SIG-M5 treated with dmso at 0.1 percent for 504 hours (cell line): Measurements from ENCODE around the gene ADSS1.
A peak's percentile ranks its signal among the peaks of the same experiment; 100 is the strongest.

Experiments
- DNase-seq: peaks from one replicate; lab custom pipeline; 2025; ENCODE audit not compliant: unreplicated experiment; lab: John Stamatoyannopoulos, UW

The ADSS1 gene

DNA sequence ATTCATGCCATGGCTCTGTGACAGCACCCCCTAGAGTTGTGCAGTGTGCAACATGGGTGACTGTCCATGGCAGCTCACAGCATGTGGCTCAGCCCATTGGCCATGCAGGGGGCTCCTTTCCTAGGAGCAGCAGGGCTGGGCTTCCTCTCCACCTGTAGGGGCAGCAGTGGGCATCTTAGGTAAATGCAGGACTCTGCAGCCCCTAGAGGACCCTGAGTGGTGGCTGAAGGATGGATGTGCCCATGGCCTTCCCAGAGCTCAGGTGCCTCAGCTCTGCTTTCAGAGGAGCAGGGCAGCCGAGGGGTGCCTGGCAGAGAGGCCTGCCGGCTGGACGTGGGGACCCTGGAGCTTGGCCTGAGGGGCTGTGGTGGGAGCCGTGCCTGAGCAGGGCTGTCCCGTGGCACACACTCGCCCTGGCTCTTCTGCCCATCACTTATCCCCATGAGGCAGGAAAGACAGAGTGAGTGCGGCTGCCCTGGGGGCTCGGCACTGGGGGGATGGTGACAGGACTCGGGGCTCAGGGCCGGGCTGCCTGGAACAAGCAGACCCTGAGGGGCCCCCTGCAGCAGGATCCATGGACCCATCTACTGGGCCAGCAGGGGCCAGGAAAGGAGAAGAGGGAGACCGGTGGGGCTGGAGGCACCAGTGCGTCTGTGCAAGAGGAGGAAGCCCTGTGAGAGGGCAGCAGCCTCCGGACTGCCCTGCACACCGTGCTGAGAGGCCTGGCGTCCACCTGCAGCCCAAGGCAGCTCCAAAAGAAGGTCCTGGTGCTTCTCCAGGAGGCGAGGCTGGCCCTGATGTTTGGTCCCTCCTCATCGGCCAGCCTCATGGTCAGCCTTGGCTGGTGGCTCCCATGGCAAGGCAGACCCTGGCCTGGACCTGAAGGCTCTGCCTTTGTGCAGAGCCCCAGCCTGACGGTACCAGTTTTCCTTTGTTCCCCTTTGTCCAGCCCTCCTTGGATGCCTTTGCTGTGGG is 7.6 kb downstream of the ADSS1 start:
- DNase-seq: peak; percentile 12

DNA sequence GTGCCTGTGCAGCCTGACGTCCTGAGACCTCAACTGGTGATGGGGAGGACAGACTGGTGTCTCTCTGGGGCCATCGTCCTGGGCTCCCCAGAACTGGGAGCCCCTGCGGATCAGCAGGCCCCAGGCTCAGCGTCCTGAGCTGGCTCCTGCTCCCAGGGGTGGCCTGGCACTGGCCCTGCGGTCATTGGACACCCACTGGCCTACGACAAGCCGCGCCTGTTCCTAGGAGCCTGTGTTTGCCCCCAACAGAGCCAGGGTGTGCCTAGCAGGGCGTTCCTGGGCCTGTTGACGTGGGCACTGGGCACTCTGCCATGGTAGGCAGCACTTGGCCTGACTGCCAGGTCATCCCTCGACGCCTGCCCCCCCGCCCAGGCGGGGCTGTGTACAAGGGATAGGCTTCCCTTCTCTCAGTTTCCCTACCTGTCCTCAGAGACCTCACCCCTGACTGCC is 8.4 kb downstream of the ADSS1 start:
- DNase-seq: no peak

DNA sequence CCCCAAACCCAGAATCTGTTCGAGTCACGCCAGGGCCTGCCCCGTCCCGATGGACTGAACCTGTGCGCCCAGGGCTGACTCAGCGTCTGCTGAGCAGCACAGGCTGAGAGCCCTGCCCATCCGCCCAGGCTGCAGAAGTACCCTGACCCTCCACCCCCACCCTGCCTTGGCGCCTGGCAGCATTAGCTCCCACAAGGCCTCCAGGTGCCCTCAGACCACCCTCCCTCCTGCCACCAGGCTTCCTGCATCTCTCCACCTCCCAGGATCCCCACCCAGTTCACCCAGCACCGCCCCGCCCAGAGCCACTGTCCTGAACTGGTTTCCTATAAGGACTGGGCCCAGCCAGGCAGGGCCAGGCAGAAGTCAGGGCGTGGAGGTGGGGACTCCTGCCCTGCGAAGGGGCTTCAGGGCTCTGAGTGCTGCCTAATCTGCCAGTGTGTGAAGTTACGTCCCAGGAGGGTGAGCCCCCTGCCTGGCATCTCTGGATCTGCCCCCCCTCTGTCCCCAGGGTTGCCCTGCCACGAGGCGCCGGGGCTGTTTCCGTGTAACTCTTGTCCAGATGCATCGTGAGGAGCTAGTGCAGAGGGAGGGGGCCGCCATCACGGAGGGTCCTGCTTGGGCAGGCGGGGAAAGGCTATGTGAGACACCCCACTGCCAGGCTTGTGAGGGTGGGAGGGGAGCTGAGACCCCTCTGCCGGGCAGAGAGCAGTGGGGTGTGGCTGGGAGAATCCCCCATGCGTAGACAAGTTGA is 9.1 kb downstream of the ADSS1 start:
- DNase-seq: no peak

DNA sequence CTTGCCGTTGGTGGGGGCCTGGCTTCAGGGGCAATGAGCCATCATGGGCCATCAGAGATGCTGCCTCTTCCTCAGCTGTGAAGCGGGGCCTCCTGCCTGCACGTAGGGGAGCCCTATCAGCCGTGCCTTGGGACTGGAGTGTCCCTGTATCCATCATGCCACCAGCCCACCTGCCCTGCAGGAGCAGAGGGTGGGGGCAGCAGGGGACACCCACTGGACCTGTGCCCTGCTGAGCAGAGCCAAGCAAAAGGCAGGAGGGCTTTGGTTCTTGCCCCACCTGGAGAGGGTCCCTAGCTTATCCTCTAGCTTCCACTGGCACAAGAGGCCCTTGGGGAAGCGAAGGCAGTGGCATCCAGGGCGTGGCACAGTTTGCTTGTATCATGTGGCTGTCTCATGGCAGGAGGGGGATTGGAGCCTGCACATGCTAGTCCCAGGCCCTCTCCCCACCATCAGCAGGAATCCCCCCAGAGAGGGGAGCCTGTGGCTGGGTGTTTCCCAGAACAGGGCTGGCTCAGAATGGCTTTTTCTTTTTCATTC is 10.1 kb downstream of the ADSS1 start:
- DNase-seq: no peak

DNA sequence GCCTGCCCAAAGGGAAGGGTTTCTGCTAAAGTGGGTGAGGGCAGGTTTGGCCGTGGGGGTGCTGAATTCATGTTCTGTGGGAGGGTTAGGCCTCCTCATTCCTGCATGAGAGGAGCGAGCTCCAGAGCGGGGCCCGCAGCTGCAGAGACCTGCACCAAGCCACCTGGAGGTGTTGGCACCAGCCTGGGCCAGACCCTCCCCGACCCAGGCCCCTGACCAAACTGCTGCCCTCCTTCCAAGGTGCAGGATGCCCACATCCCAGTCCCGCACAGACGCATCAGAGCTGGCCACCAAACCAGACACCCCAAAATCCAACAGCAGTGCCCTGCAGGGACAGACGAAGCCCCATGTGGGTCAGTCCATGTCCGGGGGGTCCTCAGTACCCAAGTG is 10.6 kb downstream of the ADSS1 start:
- no peak for DNase-seq

DNA sequence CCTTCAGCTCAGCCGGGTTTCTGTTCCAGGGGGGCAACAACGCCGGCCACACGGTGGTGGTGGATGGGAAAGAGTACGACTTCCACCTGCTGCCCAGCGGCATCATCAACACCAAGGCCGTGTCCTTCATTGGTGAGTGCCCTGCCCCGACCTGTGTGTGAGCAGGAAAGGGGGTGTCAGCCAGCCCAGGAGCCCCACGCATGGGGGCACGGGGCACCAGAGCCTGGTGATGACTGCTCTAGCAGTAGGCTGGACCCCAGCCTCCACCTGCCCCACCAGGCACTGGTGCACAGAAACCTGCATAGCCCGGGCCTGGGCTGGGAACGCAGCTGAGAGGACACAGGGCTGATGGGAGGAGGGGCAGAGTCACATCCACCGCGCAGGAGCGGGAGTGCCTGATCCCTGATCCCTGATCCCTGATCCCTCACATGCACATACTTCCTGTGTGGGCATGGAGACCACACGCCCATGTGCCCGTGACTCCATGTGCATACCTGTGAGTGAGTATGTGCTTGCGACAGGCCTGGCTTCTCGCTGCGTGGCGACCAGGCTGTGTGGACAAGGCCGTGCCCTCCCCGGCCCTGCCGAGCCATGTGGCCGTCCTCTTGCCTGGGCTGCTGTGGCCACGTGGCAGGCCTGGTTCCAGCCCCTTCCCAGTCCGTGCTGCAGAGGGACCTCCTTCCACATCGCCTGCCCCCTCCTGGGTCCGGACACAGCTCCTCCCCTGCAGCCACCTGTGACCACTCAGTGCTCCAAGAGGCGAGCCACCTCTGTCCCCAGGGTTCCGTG is 11.2 kb downstream of the ADSS1 start:
- no peak for DNase-seq

DNA sequence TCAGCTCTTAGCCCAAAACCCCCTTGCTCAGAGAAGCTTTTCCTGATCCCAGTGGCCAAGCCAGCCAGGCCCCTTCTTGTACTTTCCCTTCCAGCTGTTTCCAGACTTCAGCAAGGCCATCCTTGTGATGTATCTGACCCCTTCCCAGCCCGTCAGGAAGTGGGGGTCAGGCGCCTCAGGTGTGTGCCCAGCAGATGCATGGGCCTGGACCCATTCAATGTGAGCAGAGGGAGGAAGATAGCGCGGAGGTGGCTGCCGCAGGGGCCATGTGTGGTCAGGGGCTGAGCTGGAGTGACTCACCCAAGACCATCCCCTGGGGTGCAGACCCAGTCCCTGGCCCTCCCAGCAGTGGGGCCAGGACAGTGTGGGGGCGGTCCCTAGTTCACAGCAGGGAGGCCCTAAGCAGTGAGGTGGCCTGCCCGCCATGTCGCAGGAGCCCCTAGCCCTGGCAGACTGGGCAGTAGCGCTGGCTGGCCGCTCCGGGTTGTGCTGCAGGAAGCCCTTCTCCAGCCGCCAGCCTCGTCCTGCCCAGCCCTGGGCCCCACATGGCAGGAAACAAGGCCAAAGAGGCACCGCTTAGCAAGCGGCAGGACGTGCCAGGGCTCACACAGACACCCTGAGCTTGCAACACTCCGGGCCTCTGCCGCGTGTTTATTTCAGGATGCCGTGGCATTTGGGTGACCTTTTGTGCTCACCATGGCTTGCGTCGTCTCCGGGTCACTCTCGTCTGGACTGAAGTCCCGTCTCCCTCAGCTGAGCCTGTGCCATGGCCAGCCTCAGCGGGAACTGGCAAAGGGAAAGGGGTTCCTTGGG is 12.0 kb downstream of the ADSS1 start:
- DNase-seq: peak; percentile 42

DNA sequence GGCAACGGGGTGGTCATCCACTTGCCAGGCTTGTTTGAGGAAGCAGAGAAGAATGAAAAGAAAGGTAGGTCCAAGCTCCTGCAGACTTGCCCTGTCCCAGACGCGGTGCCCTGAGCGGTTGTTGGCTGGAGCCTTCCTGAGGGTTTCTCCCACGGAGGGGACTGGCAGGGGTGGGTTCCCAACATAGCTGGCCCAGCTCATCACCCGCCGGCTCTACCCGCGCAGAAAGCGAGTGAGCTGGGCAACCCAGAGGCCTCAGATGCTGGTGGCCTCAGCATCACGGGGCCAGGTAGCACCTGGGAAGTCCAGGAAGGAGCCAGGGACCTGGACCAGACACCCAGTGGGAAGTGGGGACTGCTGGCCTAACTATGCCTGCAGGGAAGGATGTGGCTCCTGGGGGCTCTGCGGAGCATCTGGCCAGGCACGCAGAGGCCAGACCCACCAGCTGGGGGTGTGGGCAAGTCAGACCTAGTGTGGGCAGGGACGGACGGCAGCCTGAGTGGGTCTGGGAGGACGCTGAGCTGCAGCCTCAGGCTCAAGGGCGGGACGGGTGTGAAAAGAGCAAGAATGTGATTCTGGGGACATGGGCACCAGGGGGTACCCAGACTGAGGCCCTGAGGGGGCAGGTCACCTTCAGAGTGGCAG is 14.5 kb downstream of the ADSS1 start:
- DNase-seq: no peak

DNA sequence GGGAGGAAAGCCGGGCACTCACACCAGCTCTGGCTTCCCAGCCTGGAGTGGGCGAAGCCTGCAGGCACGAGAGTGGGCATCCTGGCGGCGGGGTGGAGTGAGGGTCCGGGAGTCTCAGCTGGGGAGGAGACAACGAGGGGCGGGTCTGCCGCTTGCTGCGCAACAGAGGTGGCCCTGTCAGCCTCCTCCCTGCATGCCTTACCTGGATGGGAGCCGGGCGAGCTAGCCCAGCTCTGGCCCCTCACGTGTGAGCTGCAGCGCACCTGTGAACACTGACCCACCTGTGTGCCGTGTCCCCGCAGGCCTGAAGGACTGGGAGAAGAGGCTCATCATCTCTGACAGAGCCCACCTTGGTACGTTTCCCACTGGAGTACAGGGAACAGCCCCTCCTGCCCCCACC is 15.0 kb downstream of the ADSS1 start:
- DNase-seq: no peak

DNA sequence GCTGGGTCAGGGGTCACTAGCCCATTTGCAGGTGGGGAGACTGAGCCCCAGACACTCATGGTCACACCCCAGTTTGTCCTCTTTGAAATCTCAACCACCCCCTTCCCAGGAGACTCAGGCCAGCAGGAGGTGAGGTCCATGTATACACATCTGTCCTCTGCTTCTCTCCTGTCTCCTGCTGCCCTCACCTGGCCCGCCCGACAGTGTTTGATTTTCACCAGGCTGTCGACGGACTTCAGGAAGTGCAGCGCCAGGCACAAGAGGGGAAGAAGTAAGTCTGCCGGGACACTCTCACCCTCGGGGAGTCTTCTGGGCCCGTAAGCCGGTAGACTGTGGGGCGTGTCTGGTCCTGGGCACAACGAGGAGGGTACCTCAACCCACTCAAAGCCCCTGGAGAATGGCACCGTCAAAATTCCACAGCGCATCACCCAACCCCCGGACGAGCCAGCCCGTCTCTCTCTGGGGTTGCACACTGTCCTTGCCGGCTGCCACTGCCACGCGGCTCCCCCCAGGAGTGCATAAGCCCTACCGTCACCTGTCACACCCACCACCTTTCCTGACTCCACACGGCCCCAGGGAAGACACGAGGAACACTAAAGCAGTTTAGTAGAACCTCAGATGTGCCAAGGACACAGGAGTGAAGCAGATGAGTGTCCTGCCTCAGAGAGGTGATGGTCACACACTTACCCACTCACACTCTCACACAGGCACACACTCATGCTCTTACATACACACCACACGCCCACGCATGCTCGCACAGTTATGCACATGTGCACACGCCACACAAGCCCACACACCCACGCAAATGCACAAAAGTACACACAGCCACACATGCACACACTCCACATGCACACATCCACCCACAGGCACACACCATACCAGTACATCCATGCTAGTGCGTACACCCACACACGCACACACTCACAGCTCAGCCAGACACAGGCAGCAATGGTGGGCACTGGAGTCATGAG is 15.8 kb downstream of the ADSS1 start:
- DNase-seq: no peak

DNA sequence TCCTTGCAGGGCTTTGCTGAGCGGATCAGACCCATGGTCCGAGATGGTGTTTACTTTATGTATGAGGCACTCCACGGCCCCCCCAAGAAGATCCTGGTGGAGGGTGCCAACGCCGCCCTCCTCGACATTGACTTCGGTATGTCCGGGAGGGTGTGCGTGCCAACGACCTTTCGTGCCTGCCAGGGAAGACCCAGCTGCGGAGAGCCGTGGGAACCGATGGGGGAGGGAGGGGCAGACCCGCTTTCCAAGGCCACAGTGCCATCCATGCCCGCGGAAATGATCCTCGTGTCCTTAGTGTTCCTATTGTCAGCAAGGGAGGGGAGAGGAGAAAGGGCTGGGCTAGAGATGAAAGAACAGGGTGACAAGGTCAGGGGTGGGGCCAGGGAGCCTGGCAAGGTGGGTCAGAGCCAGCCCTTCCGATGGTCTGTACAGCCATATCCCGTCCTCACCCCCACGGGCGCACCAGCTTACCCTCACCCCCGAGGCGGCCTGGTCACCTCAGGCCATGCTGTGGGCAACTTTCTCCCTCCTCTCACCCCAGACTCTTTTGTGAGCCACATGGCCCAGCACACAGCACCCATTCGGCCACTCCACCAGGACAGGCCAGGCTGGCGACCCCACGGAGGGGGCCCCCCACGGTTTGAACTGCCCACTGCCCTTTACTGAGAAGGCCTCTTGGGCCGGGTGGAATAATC is 17.2 kb downstream of the ADSS1 start:
- no peak for DNase-seq

DNA sequence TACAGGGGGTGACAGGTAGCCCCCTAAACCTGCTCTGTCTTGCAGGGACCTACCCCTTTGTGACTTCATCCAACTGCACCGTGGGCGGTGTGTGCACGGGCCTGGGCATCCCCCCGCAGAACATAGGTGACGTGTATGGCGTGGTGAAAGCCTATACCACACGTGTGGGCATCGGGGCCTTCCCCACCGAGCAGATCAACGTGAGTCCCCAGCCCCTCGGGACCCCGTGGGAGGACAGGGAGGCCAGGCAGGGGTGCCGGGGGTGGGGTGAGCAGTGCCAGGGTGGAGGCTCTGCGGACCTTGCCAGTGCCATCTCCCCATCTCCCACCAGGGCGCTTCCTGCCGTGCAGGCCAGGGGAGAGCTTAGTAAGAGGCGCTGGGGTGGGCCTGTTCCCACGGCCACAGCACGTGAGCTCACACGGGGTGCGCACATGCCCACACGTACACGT is 17.8 kb downstream of the ADSS1 start:
- no peak for DNase-seq

DNA sequence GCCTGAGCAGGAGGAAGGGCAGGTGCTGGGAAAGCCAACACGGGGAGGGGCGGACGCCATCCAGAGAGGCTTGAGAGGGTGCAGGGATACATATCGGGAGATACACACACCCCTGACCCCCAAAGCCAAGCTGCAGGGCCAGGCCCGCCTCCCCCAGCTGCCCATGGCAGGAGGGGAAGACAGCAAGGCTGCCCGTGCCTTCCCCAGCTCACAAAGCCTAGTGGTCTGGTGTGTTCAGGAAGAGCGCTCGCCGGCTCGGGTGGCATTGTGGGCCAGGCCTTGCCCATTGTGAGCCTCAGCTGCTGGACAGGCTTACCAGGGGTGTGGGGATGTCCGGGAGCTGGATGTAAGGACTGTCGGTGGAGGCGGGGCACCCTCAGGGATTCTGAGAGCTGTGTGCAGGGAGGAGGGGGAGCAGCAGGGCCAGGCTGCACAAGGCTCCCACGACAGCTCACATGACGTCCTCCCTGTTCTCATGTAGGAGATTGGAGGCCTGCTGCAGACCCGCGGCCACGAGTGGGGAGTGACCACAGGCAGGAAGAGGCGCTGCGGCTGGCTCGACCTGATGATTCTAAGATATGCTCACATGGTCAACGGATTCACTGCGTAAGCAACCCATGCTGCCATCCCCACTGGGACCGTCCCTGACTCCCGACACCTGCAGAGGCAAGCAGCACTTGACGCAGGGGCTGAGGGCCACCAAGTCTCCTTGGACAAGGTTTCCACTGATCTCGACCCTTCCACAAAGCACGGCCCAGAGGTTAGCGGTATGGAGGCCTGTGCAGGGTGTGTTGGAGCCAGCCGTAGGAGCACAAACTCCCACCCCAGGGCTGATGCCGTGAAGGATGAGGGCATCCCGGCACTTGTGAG is 18.8 kb downstream of the ADSS1 start:
- DNase-seq: no peak

DNA sequence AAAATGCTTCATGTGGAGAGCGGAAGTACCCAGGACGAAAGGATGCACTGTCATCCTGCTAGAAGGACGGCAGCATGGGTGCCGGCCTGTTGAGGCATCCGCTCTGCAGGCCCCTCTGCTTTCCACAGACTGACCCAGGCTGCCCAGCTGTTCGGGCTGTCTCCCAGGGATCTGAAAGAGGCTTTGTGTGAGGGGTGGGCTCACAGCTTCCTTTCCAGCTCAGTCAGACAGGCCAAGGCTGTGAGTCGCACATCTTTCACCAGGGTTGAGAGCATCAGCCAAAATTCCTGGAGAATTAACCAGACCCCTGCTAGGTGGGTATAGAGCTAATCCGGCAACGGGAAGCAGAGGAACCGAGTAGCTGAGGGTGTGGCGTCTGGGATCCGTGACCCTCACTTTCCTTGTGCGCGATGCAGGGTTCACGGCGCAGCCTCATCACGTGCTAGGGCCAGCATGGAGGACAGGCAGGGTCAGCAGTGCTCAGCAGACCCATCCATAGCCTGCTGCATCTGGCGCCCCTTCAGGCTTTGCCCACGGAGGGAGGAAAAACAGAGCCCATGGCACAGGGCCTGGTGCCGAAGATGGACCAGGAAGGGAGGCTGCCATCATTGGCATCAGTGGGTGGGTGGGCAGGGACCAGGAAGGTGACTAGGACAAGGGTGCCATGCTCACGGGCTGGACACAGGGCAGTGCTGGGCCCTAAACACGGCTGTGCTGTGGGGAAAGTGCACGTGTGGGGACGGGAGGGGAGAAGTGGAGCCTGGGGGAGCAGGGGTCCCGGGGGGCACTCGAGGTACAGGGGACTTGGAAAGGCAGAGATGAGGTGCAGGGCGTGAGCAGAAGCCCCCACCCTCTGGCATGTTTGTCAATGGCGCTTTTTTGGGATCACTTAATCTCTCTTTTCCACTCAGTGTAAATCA is 19.7 kb downstream of the ADSS1 start:
- DNase-seq: no peak

DNA sequence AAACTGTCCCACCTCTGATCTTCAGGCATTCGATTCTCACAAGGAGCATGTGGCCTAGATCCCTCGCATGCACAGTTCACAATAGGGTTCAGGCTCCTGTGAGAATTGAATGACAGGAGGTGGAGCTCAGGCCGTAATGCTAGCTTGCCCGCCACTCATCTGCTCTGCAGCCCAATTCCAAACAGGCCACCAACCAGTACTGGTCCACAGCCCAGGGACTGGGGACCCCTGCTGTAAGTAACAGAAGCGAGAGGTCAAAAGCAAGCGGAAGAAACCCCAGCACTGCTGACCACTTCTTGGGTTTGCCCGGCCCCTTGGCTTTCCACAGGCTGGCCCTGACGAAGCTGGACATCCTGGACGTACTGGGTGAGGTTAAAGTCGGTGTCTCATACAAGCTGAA is 20.5 kb downstream of the ADSS1 start:
- DNase-seq: no peak

DNA sequence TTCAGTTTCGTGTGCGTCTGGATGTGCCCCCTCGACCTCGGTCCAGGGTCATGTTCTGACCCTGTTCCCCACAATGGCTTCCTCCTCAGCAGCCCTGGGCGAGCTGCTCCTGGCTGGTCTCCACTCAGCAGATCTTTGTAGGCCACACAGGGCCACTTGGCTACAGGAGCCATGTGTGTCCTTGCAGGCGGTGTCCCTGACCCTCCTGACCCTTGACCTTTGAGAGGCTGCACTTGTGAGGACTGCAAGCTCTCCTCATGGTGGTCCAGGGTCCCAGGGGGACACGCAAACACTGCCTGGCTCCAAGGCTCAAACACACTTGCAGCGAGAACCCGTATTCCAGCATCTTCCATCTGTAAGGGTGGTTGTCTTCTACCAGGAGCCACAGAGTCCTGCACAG is 21.4 kb downstream of the ADSS1 start:
- no peak for DNase-seq
